Adrenal gland (tissue), 5 donors: ENCODE measurements around the gene BARD1.

Experiments
- POLR2A ChIP-seq, 2 donors: fragments of 450-650 bp; IDR thresholded peaks; one replicate each; pipeline ENCODE4 v1.6.1; 2017; ENCODE audit warnings: antibody characterized with exemption in 2 of 2, mild to moderate bottlenecking in 2 of 2, moderate library complexity in 1 of 2
- TF ChIP-seq, protein P1 (sequence below), 6 experiments: fragments of 450-650 bp in 4 of 6; fragments of 200-600 bp in 2 of 6; sonication (generic) in 1 of 6; IDR thresholded peaks; 1 replicate in 5 of 6; 2 replicates in 1 of 6; pipeline versions ENCODE4 v1.5.1 to v1.8.0; 2016 to 2021; ENCODE audit warnings: antibody characterized with exemption in 6 of 6, mild to moderate bottlenecking in 2 of 6, moderate library complexity in 1 of 6
- donor health status: DM: no; HTN: no; CAD: no.

- TF ChIP-seq, protein P1, sequence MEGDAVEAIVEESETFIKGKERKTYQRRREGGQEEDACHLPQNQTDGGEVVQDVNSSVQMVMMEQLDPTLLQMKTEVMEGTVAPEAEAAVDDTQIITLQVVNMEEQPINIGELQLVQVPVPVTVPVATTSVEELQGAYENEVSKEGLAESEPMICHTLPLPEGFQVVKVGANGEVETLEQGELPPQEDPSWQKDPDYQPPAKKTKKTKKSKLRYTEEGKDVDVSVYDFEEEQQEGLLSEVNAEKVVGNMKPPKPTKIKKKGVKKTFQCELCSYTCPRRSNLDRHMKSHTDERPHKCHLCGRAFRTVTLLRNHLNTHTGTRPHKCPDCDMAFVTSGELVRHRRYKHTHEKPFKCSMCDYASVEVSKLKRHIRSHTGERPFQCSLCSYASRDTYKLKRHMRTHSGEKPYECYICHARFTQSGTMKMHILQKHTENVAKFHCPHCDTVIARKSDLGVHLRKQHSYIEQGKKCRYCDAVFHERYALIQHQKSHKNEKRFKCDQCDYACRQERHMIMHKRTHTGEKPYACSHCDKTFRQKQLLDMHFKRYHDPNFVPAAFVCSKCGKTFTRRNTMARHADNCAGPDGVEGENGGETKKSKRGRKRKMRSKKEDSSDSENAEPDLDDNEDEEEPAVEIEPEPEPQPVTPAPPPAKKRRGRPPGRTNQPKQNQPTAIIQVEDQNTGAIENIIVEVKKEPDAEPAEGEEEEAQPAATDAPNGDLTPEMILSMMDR (IDR thresholded peaks at IDR 0.05) = no peak
- no peak for TF ChIP-seq POLR2A (IDR thresholded peaks at IDR 0.05)
These were observed 46.7 kb upstream of the BARD1 start for GRCh38 chr2:214856137-214856536.
